ENCODE data around the gene PCIF1. TPM values are rescaled to one million over a fixed set of nuclear protein-coding genes. Genes with fewer than 3 reads are reported as not detected.
"Not testable (repeated sequence)": the region's sequence is repeated elsewhere in the genome, so short reads cannot be mapped to it uniquely, and the experiment has no call there.

PCIF1 gene
- polyA plus RNA-seq, 12 donors: 20.6 to 40.3 (median 22.7) TPM; not detected in 1

DNA sequence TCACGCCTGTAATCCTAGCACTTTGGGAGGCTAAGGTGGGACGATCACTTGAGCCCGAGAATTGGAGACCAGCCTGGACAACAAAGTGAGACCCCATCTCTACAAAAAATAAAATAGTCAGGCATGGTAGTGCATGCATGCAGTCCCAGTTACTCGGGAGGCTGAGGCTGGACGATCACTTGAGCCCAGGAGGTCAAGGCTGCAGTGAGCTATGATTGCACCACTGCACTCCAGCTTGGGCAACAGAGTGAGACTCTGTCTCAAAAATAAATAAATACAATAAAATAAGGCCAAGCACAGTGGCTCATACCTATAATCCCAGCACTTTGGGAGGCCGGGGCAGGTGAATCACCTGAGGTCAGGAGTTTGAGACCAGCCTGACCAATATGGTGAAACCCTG lies 33.2 kb upstream of the PCIF1 start:
- DNase-seq: not testable (repeated sequence)

DNA sequence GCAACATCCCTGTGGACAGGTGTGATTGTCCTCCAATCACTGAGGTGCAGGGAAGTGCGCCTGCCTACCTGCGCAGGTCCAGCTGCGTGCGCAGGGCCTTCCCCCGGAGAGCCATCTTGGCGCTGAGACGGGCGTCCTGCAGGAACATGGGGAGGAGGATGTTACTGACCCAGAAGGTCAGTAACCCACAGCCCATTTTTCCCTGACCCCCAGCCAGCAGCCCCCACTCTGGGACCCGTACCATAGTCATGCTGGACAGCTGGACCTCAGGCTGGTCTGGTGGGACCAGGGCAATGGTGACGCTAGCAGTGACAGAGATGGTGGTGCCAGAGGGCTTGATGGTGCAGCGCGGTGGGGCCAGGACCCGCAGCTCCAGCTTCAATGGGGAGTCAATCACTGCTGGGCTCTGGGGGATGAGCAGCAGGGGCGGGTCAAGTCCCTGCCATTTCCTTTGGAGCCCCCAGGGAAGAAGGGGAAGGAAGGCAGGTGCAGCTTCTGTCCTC lies 32.2 kb upstream of the PCIF1 start:
- DNase-seq: no peak

DNA sequence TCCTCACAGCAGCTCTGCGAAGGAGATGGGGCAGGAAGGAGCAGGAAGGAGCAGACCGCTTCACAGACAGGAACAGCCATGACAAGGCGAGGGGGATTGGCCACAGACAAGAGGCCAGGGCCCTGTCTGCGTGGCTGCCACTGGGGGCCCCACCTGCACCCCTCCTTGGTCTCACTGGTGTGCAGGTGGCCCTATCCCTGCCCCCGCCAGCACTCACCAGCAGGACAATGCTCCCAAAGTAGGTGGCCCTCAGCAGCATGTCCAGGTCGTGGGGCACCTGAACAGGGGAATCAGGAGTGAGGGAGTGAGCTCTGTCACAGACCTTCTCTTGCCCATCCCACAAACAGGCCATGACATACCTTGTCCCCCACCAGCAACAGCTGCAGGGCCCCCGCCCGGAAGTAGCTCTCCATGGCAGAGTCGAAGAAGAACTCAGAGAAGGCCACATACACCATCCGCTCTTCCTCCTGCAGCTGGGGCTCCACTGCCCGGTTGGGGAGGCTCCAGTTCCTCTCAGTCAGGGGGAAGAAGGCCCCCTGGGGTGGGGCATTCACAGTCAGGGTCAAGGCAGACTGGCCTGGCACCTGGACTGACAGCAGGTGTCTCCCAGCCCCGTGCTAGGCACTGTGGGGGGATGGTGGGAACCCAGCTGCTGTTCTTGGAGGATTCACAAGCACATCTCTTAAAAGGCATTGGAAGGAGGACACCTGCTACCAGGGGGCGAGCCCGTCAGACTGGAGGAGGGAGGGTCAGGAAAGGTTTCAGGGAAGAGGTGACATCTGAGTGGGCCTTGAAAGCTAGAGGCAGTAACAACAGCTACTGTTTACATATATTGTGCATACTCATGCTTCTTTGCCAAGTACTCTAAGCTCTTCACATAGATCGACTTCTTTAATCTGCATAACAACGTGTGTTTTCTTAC lies 29.6 kb upstream of the PCIF1 start:
- no peak for DNase-seq

DNA sequence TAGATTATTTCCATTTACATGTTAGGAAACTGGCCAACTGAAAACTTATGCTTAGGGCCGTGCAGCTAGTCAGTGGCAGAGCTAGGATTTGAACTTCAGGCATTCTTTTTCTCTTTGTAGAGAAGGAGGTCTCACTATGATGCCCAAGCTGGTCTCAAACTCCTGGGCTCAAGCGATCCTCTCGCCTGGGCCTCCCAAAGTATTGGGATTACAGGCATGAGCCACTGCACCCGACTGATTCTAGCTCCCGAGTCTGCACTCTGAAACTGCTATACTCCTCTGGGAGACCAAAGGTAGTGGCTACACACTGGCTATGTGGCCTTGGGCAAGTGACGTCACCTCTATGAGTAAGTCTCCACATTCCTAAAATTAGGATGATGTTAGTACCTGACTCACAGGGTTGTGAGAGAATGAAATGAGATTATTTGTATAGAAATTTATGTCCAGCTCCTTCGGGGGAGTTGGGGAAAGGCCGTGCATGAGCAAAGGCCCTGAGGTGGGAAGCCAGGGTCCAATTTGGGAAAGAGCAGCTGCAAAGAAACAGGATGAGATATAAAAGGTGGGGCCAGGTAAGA lies 28.9 kb upstream of the PCIF1 start:
- DNase-seq: no peak

DNA sequence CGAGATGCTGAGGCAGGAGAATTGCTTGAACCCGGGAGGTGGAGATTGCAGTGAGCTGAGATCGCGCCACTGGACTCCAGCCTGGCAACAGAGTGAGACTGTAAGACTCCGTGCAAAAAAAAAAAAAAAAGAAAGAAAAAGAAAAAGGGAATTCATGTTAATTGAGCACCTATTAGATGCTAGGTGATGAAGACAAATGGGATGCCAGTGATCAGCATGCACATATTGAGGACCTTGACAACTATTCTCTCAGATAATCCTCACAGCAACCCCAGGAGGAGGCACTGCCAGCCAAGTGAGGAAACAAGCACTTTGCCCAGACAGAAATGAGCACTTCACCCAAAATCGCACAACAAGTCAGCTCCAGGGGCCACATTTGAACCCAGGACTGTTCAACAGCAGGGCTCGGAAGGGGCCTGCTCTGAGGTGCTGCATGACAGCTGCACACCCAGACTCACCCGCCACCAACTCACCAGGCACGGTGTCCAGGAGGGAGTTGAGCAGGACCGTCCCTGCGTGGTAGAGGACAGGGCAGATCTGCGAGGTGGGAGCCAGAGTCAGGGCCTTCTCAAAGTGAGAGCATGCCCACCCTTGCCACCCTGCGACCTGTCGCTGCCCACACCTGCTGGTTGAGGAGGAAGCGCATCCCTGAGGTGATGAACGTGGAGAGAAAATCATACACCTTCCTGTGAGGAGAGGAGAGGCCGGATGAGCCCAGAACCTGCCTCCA lies 27.1 kb upstream of the PCIF1 start:
- DNase-seq: no peak

DNA sequence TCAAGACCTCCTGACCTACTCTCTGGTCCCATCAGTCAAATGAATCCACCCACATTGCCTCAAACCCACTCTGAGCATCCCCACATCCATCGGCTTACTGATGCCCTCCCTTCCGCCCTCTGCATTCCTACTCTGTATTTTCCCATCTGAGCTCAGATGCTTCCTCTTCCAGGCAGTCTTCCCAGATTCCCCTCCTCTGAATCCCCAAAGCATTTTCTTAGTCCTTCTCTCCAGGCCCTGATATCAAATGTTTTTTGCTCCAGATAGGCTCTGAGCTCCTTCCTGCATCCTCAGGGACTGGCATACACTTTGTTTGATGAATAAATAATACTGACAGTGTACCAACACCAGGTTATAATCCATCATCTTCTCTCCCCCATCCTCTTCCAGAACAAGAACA lies 26.4 kb upstream of the PCIF1 start:
- no peak for DNase-seq

DNA sequence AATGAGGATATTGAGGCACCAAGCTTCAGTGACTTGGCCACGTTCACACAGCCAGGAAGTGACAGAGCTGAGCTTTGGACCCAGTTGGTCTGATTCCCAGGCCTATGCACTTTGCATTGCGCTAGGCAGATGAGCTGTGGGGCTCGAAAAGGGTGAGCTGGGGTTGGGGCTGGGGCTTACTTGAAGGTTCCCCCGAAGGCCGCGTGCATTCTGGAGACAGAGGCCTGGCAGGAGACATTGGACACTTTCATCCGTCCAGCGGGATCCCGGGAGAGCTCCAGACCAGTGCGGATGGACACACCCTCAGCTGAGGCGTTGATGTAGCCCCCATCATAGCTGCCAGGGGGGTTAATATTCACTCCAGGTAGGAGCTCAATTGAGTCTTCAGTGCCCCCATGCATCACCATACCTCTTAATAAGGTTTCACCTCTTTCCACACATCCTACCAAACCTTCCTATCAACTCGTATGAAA lies 25.1 kb upstream of the PCIF1 start:
- DNase-seq: no peak

DNA sequence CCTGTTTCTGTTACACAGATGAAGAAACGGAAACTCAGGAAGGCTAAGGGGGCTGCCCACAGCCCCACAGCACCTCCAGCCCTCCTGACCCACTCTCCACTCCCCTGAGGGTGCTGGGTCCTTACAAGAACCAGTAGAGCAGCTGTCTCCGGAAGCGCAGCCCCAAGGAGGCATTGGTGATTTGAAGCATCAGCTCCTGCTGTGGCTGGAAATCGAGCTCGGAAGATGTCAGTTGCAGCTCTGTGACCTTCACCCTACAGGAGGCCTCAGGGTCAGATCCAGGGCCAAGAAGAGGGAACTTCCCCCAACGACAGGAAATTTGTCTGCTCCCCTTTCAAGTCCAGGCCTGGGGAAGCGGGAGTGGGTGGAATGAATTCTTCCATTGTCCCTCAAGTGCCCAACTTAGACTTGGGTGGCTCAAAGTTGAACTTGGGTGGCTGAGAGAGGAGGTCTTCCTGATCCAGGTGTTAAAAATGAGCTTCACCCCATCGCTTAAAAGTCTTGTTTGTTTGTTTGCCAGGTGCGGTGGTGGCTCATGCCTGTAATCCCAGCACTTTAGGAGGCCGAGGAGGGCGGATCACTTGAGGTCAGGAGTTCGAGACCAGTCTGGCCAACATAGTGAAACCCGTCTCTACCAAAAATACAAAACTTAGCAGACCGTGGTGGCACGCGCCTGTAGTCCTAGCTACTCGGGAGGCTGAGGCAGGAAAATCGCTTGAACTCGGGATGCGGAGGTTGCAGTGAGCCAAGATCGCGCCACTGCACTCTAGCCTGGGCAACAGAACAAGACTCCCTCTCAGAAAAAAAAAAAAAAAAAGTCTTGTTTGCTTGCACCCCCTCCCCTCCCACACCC lies 24.4 kb upstream of the PCIF1 start:
- DNase-seq: no peak

DNA sequence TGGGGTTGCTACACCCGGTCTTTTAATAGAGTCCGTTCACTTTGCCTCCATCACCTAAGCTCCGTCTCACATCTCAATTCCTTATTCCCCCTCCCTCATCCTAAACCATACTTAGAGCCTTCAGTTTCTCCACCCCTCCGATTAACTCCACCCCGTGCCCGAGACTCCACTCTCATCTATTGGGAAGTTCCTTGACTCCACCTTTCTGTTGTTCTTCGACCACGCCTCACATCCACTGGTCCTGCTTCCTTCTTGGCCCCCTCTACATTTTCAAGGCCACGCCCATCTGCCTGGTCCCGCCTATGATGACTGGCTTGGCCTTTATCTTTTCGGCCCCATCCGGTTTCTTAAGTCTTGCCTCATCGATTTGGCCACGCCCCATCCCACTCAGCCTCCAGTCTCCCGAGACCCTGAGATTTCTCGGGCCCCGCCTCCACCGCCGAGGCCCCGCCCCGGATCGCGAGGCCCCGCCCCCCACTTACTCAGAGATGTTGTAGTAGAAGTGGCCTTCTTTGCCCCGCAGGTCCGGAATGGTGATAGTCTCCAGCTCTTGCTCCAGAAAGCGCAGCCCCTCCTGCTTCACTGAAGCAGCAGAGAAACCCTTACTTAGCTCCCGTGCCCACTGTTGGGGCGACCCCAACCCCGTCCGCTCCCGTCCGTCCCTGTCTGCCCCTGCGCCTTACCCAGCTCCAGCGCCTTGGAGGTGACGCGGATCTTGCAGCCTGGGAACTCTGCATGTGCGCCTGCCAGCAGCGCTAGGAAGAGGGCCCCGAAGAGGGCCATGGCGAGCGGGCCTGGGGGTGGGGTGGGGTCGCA lies 23.6 kb upstream of the PCIF1 start:
- DNase-seq: peak; percentile 90

DNA sequence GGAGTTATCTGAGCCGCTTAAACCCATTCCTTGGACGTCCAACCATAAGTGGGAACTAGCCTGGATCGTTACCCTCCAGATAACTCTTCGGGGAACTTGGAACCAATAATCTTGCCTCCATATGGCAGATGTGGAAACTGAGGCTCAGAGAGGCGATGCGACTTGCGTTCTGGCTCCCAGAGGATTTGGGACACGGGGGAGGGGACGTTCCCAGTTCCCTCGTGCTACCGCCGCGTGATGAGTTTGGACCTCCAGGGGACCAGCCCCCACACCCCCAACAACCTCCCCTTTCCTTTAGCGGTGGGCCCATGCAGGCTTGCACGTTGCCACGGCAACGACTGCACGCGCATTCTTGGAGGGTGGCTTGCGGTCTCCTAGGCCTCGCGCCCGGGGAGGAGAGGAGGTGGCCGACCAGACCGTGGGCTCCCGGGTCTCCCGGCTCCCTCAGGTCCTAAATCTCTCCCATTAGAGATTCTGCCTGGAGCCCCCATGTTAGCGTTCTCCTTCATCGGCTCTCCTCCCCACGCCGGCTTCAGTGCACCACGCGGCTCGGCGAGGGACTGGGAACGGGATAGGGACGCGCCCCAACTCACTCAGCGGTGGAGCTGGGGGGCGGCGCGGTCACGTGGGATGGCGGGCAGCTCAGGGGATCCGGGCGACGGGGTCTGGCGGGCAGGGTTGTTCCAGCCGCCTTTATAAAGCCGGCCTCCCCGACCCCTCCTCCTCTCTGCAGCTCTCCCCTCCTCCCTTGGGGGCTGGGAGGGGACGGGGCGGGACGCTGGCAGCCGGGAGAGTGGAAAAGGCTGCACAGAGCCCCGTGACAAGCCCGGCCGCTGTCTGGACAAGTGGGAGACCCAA lies 22.8 kb upstream of the PCIF1 start, which contains the start of gene PLTP:
TSS of gene PLTP (minus strand) at position 670 of the 858 bp plus-strand sequence. CDS start 703 bp downstream, outside the sequence.
- peak; percentile 72 for DNase-seq

DNA sequence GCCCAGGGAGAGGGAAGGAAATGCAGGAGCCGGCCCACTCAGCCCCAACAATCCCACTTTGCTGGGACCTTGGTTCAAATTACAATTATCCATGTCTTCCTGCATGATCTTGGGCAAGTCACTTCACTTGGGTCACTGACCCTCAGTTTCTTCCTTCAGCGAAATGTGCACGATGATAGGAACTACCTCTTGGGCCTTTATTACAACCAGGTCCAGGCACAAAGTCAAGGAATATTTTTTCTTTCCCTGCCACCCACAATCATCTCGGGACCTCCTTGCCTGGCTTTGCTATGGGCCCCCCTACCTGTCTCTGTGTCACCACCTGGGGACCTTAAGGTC lies 22.2 kb upstream of the PCIF1 start:
- no peak for DNase-seq

DNA sequence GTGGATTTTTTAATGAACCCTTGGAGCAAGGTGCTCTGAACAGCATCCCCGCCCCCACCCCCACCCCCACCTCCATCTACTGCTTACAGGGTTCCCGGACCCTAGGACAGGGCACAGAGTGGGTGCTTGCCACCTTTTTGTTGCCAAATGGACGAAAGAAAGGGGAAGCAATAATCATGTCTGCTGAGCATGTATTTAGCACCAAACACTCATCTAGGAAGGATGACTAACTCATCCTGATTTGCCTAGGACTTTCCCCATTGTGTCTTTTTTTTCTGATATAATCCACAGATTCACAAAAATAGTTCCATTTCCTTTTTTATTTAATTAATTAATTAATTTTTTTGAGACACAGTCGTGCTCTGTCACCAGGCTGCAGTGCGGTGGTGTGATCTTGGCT lies 21.4 kb upstream of the PCIF1 start:
- no peak for DNase-seq

DNA sequence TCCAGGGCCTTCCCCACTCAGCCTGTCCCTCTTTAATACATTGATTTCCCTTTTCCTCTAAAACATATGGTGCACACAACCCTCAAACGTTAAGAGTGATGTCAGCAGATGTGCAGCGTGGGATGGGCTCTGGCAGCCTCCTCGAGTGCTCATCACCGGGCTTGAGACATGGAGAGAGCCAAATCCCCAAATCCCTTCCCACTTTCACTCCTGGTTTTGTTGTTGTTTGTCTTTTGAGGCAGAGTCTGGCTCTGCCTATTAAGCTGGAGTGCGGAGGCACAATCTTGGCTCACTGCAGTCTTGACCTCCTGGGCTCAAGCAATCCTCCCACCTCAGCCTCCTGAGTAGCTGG lies 16.7 kb upstream of the PCIF1 start:
- DNase-seq: peak; percentile 73

DNA sequence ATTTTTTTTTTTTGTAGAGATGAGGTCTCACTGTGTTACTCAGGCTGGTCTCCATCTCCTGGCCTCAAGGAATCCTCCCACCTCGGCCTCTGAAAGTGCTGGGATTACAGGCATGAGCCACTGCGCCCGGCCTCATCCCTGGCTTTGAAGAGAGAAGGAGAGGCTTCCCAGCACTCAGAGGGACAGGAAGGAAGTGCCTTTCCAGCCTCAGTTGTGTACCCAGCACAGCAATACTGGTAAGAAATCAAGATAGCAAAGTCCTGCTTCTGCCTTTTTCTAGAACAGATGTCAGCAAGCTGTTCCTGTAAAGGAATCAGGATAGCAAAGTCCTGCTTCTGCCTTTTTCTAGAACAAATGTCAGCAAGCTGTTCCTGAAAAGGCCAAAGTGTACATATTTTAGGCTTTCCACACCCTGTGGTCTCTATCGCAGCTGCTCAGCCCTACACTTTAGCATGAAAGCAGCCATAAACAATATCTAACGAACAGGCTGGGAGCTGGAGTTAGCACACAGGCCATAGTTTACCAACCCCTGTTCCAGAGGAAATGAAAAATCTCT lies 16.2 kb upstream of the PCIF1 start:
- peak; percentile 43 for DNase-seq

DNA sequence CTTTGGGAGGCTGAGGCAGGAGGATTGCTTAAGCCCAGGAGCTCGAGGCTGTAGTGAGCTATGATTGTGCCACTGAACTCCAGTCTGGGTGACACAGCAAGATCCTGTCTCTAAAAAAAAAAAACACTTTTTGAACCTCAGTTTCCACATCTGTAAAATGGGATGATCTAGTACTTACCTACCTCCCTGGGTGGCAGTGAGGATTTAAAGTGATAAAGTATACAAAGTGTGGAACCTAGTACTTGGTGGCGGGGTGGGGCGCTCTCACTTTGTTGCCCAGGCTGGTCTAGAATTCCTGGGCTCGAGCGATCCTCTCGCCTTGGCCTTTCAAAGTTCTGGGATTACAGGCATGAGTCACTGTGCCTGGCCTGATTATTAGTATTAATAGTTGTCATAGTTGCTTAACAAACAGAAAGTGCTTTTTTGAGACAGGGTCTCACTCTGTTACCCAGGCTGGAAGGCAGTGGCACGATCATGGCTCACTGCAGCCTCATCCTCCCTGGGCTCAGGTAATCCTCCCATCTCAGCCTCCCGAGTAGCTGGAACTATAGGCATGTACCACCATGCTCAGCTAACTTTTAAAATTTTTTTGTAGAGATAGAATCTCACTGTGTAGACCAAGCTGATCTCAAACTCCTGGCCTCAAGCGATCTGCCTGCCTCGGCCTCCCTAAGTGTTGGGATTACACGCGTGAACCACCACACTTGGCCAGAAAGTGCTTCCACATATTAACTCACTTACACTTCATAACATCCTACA lies 15.5 kb upstream of the PCIF1 start:
- DNase-seq: no peak

DNA sequence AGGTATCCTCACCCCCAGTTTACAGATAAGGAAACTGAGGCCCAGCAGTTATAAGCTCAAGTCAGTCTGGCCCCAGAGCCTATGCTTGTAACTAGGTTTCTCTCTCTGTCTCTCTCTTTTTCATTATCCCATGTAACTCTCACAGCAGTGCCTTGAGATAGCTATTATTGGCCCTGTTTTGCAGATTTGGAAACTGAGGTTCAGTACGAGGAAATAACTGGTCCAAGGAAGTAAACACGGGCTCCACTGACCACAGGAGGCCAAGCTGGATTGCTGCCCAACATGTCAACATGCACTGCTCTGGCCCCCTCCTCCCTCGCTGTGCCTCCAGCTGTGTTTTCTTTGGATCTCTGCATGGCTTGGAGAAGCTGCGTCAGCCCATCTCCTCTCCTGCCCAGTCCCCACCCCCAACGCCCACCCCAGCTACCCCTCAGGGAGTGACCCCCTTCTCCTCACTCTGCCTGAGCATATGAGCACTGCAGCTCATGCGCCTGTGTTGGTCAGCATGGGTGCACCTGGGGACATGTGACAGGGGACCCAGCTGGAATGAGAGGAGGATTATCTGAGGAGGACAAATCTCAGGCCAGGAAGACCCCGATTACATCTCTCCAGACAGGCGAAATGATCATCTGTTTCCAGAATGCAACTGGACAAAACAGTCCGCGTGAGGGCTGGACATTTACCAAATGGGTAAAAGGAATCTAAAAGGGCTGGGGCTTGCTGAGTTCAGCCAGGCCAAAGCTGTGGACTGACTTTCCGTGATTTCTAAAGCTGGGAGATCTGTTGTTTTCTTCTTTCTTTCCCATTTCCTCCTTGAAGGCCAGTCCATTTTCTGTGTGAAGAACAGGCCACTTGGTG lies 14.7 kb upstream of the PCIF1 start:
- peak; percentile 79 for DNase-seq
